HEK293 (cell line): ENCODE results near the gene GAPDHS.

Source experiments
- CTCF ChIA-PET: fragments of 350-600 bp; formaldehyde crosslinking; extraction: SDS; loops from one replicate; lab custom pipeline; 2021; ENCODE audit warnings: antibody characterized with exemption; lab: Yijun Ruan, JAX
- POLR2A ChIA-PET: fragments of 300-600 bp; formaldehyde crosslinking; extraction: SDS; loops from one replicate; lab custom pipeline; 2020; ENCODE audit warnings: antibody characterized with exemption, inconsistent platforms; lab: Yijun Ruan, JAX
- H3K27ac ChIP-seq: fragments of 200-500 bp; sonication (Bioruptor generic); 2 replicates; pipeline ENCODE4 v1.5.1; 2014; ENCODE audit warnings: low read depth, low read length, control low read depth, inconsistent platforms; ENCODE audit errors: extremely low read depth
- H3K36me3 ChIP-seq, 2 experiments: fragments of 200-500 bp in 1 of 2; sonication (Bioruptor generic) in 1 of 2; 1 replicate in 1 of 2; 2 replicates in 1 of 2; pipeline ENCODE4 v1.5.1; 2014 to 2017; ENCODE audit warnings: inconsistent platforms in 2 of 2, low read length in 2 of 2; ENCODE audit not compliant: control insufficient read depth in 2 of 2, insufficient read depth in 1 of 2
- H3K4me1 ChIP-seq: fragments of 200-500 bp; sonication (Bioruptor generic); 2 replicates; pipeline ENCODE4 v1.5.1; 2014; ENCODE audit warnings: mild to moderate bottlenecking, low read length, inconsistent platforms; ENCODE audit not compliant: control insufficient read depth, insufficient read depth
- H3K4me3 ChIP-seq: 2 replicates; pipeline ENCODE4 v1.5.1; 2011; ENCODE audit warnings: low read depth, mild to moderate bottlenecking, control low read depth, low read length, moderate library complexity
- H3K9me3 ChIP-seq: fragments of 200-500 bp; sonication (Bioruptor generic); 2 replicates; pipeline ENCODE4 v1.5.1; 2014; ENCODE audit warnings: low read depth, low read length, inconsistent platforms; ENCODE audit not compliant: control insufficient read depth, insufficient read depth
- GLIS2 ChIP-seq: fragments of 450-650 bp; formaldehyde crosslinking; IDR thresholded peaks from 2 replicates; pipeline ENCODE4 v1.5.1; 2016; ENCODE audit warnings: missing biosample characterization, missing genetic modification characterization
- KLF16 ChIP-seq: fragments of 450-650 bp; formaldehyde crosslinking; IDR thresholded peaks from 2 replicates; pipeline ENCODE4 v1.5.1; 2017; ENCODE audit warnings: missing biosample characterization, missing genetic modification characterization
- MEIS1 ChIP-seq: sonication (generic); formaldehyde crosslinking; IDR thresholded peaks from 2 replicates; pipeline ENCODE4 v1.8.1; 2022; ENCODE audit warnings: missing genetic modification reagents, mild to moderate bottlenecking, borderline replicate concordance
- PRDM6 ChIP-seq: fragments of 450-650 bp; formaldehyde crosslinking; IDR thresholded peaks from 2 replicates; pipeline ENCODE4 v1.5.1; 2017; ENCODE audit warnings: missing biosample characterization, missing genetic modification characterization
- RBAK ChIP-seq: fragments of 450-650 bp; formaldehyde crosslinking; IDR thresholded peaks from 2 replicates; pipeline ENCODE4 v1.5.1; 2016; ENCODE audit warnings: missing biosample characterization, missing genetic modification characterization
- SCRT2 ChIP-seq: fragments of 450-650 bp; formaldehyde crosslinking; IDR thresholded peaks from 2 replicates; pipeline ENCODE4 v1.5.1; 2016; ENCODE audit warnings: missing biosample characterization, missing genetic modification characterization
- SETDB1 ChIP-seq: IDR thresholded peaks from one replicate; pipeline ENCODE4 v1.6.1; 2017; ENCODE audit warnings: mild to moderate bottlenecking, low read length, moderate library complexity, mixed read lengths; ENCODE audit not compliant: insufficient read length
- TRIM28 ChIP-seq: IDR thresholded peaks from 2 replicates; pipeline ENCODE4 v1.6.1; 2011; ENCODE audit warnings: low read length, control low read depth, borderline replicate concordance
- WT1 ChIP-seq: fragments of 450-650 bp; formaldehyde crosslinking; IDR thresholded peaks from 2 replicates; pipeline ENCODE4 v1.5.1; 2016; ENCODE audit warnings: missing biosample characterization, missing genetic modification characterization
- ZBTB17 ChIP-seq: fragments of 450-650 bp; formaldehyde crosslinking; IDR thresholded peaks from 2 replicates; pipeline ENCODE4 v1.5.1; 2016; ENCODE audit warnings: missing biosample characterization, missing genetic modification characterization
- ZBTB8A ChIP-seq: fragments of 450-650 bp; formaldehyde crosslinking; IDR thresholded peaks from 2 replicates; pipeline ENCODE4 v1.5.1; 2016; ENCODE audit warnings: missing biosample characterization, missing genetic modification characterization
- ZFP3 ChIP-seq: fragments of 450-650 bp; formaldehyde crosslinking; IDR thresholded peaks from 2 replicates; pipeline ENCODE4 v1.5.1; 2016; ENCODE audit warnings: low read depth, missing biosample characterization, missing genetic modification characterization
- ZFP69B ChIP-seq: fragments of 450-650 bp; formaldehyde crosslinking; IDR thresholded peaks from 2 replicates; pipeline ENCODE4 v1.5.1; 2016; ENCODE audit warnings: missing biosample characterization, missing genetic modification characterization
- ZNF146 ChIP-seq: fragments of 450-650 bp; formaldehyde crosslinking; IDR thresholded peaks from 2 replicates; pipeline ENCODE4 v1.5.1; 2016; ENCODE audit warnings: missing biosample characterization, missing genetic modification characterization
- ZNF214 ChIP-seq: fragments of 450-650 bp; formaldehyde crosslinking; IDR thresholded peaks from 2 replicates; pipeline ENCODE4 v1.5.1; 2017; ENCODE audit warnings: missing biosample characterization, mild to moderate bottlenecking, missing genetic modification characterization, borderline replicate concordance
- ZNF366 ChIP-seq: fragments of 450-650 bp; formaldehyde crosslinking; conservative IDR thresholded peaks from 2 replicates; pipeline ENCODE4 v1.5.1; 2016; ENCODE audit warnings: missing biosample characterization, missing genetic modification characterization
- ZNF521 ChIP-seq: fragments of 450-650 bp; formaldehyde crosslinking; IDR thresholded peaks from 2 replicates; pipeline ENCODE4 v1.5.1; 2017; ENCODE audit warnings: missing biosample characterization, mild to moderate bottlenecking, missing genetic modification characterization
- ZNF548 ChIP-seq: fragments of 450-650 bp; formaldehyde crosslinking; IDR thresholded peaks from 2 replicates; pipeline ENCODE4 v1.5.1; 2016; ENCODE audit warnings: missing biosample characterization, missing genetic modification characterization
- ZNF549 ChIP-seq: fragments of 450-650 bp; IDR thresholded peaks from 2 replicates; pipeline ENCODE4 v1.5.1; 2018; ENCODE audit warnings: missing biosample characterization, missing genetic modification characterization, mild to moderate bottlenecking, inconsistent platforms, moderate library complexity
- ZNF623 ChIP-seq: fragments of 450-650 bp; formaldehyde crosslinking; IDR thresholded peaks from 2 replicates; pipeline ENCODE4 v1.5.1; 2016; ENCODE audit warnings: missing biosample characterization, missing genetic modification characterization
- ZNF747 ChIP-seq: fragments of 450-650 bp; formaldehyde crosslinking; IDR thresholded peaks from 2 replicates; pipeline ENCODE4 v1.5.1; 2016; ENCODE audit warnings: missing biosample characterization, missing genetic modification characterization
- ZNF776 ChIP-seq: fragments of 450-650 bp; formaldehyde crosslinking; IDR thresholded peaks from 2 replicates; pipeline ENCODE4 v1.5.0; 2017; ENCODE audit warnings: missing biosample characterization, missing genetic modification characterization, borderline replicate concordance
- ZNF837 ChIP-seq: fragments of 450-650 bp; formaldehyde crosslinking; IDR thresholded peaks from 2 replicates; pipeline ENCODE4 v1.5.1; 2016; ENCODE audit warnings: missing biosample characterization, missing genetic modification characterization
- ZNF843 ChIP-seq: fragments of 450-650 bp; formaldehyde crosslinking; IDR thresholded peaks from 2 replicates; pipeline ENCODE4 v1.5.1; 2016; ENCODE audit warnings: missing biosample characterization, missing genetic modification characterization
- ZSCAN16 ChIP-seq: fragments of 450-650 bp; formaldehyde crosslinking; IDR thresholded peaks from 2 replicates; pipeline ENCODE4 v1.5.1; 2016; ENCODE audit warnings: missing biosample characterization, missing genetic modification characterization

The GAPDHS gene

GRCh38 chr19:35487656-35488182 lies 45.5 kb upstream of the GAPDHS start:
- TF ChIP-seq ZNF521 (tag by site-specific recombination), result no peak
- no peak for TF ChIP-seq TRIM28
- TF ChIP-seq ZNF146, result no peak
- no peak for TF ChIP-seq ZNF548 (tag by site-specific recombination)
- no peaks in the 10 kb centered on the region for H3K36me3 ChIP-seq
- H3K27ac ChIP-seq, result no peak overlapping the region
- POLR2A ChIA-PET, result interaction anchor here (1.4 kb wide), 1 partner anchor 10 kb away, joined by 4 read pairs; no protein-coding TSS in a partner anchor
- peaks cover 7% of the 10 kb centered on the region; the same call in 1 of the 2 replicates for H3K4me1 ChIP-seq
- H3K4me3 ChIP-seq, result no peak overlapping the region
- CTCF ChIA-PET, result interaction anchor here (0.5 to 5.4 kb wide), 12 partner anchors 9 to 212 kb away, joined by 3 to 63 read pairs (median 5); no protein-coding TSS in a partner anchor
- H3K9me3 ChIP-seq, result no peaks in the 10 kb centered on the region

- POLR2A ChIA-PET, result no interaction called here
- CTCF ChIA-PET, result interaction anchor here (1.1 to 5.4 kb wide), 3 partner anchors 10 to 136 kb away, joined by 3 to 34 read pairs (median 30); no protein-coding TSS in a partner anchor
Observed at GRCh38 chr19:35488677-35489076, 44.6 kb upstream of the GAPDHS start.

GRCh38 chr19:35490364-35490763 lies 42.9 kb upstream of the GAPDHS start, which contains the start of gene KRTDAP:
KRTDAP (minus strand) TSS chr19:35490464; CDS start chr19:35490442, 22 bp downstream.
- TF ChIP-seq RBAK (tag by site-specific recombination), result no peak
- no peak for TF ChIP-seq WT1 (tag by site-specific recombination)
- no peak for TF ChIP-seq ZFP3
- ChIA-PET POLR2A (no interaction called here), CTCF (interaction anchor here (0.6 to 8.4 kb wide), 4 partner anchors 16 to 591 kb away, joined by 4 to 237 read pairs (median 96); partner anchors contain the start of gene FFAR3)

More at GRCh38 chr19:35488677-35489076, 44.6 kb upstream of the GAPDHS start:
- Histone ChIP-seq H3K9me3 (no peaks in the 10 kb centered on the region), H3K27ac (no peak overlapping the region), H3K36me3 (no peaks in the 10 kb centered on the region), H3K4me3 (no peak overlapping the region), H3K4me1 (peaks cover 7% of the 10 kb centered on the region; the same call in 1 of the 2 replicates)
- TF ChIP-seq ZSCAN16 (tag by site-specific recombination) (no peak), ZNF747 (tag by site-specific recombination) (no peak), ZNF776 (tag by site-specific recombination) (no peak), ZNF837 (tag by site-specific recombination) (no peak), ZNF366 (tag by site-specific recombination) (no peak), PRDM6 (tag by site-specific recombination) (no peak), ZNF214 (tag by site-specific recombination) (no peak), KLF16 (tag by site-specific recombination) (no peak), ZNF843 (no peak), ZNF623 (no peak), ZNF549 (tag by site-specific recombination) (no peak), ZFP69B (tag by site-specific recombination) (no peak), MEIS1 (CRISPR knock-in tag) (no peak), SCRT2 (no peak), ZBTB8A (tag by site-specific recombination) (no peak), ZBTB17 (tag by site-specific recombination) (no peak), GLIS2 (tag by site-specific recombination) (no peak), SETDB1 (no peak)

More at GRCh38 chr19:35490364-35490763, 42.9 kb upstream of the GAPDHS start, which contains the start of gene KRTDAP:
- no peak within 1 kb of the TSS for H3K4me3 ChIP-seq
- peaks cover 3% of the 10 kb centered on the region; the same call in 1 of the 2 replicates for H3K4me1 ChIP-seq
- no peak within 1 kb of the TSS for H3K27ac ChIP-seq
- no peaks in the 10 kb centered on the region for H3K36me3 ChIP-seq
- H3K9me3 ChIP-seq, result no peaks in the 10 kb centered on the region
